ENCODE data around the gene EGFR. TPM values are rescaled to one million over a fixed set of nuclear protein-coding genes. Genes with fewer than 3 reads are reported as not detected.
A peak's percentile ranks its signal among the peaks of the same experiment; 100 is the strongest.

EGFR gene
- total RNA-seq, 2 donors from 2014 or later, result 54.8 to 56.7 TPM

- no peak for TF ChIP-seq CTCF (IDR thresholded peaks at IDR 0.05)
- Histone ChIP-seq H3K27me3 (replicated peaks; ENCODE audit: insufficient read depth) (no peaks in the 10 kb centered on the region), H3K36me3 (no peaks in the 10 kb centered on the region), H3K4me3 (no peak overlapping the region), H3K27ac (no peak overlapping the region), H3K4me1 (ENCODE audit: control insufficient read depth in 1 of 2, low read depth in 2 of 2) (peaks cover 0 to 6% of the 10 kb centered on the region in 2 donors), H3K9me3 (no peaks in the 10 kb centered on the region)
- DNase-seq (ENCODE audit: low spot score), result no peak
- no peak for ATAC-seq (ENCODE audit: insufficient number of reproducible peaks, low FRiP score, low read depth)
Observed at GRCh38 chr7:55120501-55121198, 101.8 kb downstream of the EGFR start.

GRCh38 chr7:55121249-55121648, 102.4 kb downstream of the EGFR start:
- Histone ChIP-seq H3K4me3 (no peak overlapping the region), H3K4me1 (ENCODE audit: control insufficient read depth in 1 of 2, low read depth in 2 of 2) (peaks cover 0 to 7% of the 10 kb centered on the region in 2 donors), H3K27ac (no peak overlapping the region), H3K36me3 (no peaks in the 10 kb centered on the region), H3K9me3 (no peaks in the 10 kb centered on the region), H3K27me3 (replicated peaks; ENCODE audit: insufficient read depth) (no peaks in the 10 kb centered on the region)
- ATAC-seq (ENCODE audit: insufficient number of reproducible peaks, low FRiP score, low read depth), result no peak
- no peak for TF ChIP-seq CTCF (IDR thresholded peaks at IDR 0.05)
- no peak for DNase-seq (ENCODE audit: low spot score)

GRCh38 chr7:55122263-55122662, 103.4 kb downstream of the EGFR start:
- no peak overlapping the region for H3K27ac ChIP-seq

GRCh38 chr7:55124989-55125875, 106.4 kb downstream of the EGFR start:
- TF ChIP-seq CTCF (IDR thresholded peaks at IDR 0.05), result no peak
- peaks cover 27 to 46% of the 10 kb centered on the region in 2 donors for H3K4me1 ChIP-seq (ENCODE audit: control insufficient read depth in 1 of 2, low read depth in 2 of 2)
- H3K4me3 ChIP-seq, result no peak overlapping the region
- no peak for DNase-seq (ENCODE audit: low spot score)
- no peak overlapping the region for H3K27ac ChIP-seq
- no peaks in the 10 kb centered on the region for H3K27me3 ChIP-seq (replicated peaks; ENCODE audit: insufficient read depth)
- no peaks in the 10 kb centered on the region for H3K9me3 ChIP-seq
- ATAC-seq (ENCODE audit: insufficient number of reproducible peaks, low FRiP score, low read depth), result no peak
- H3K36me3 ChIP-seq, result no peaks in the 10 kb centered on the region

More at GRCh38 chr7:55122263-55122662, 103.4 kb downstream of the EGFR start:
- no peak for TF ChIP-seq CTCF (IDR thresholded peaks at IDR 0.05)
- peaks cover 0 to 17% of the 10 kb centered on the region in 2 donors for H3K4me1 ChIP-seq (ENCODE audit: control insufficient read depth in 1 of 2, low read depth in 2 of 2)
- H3K27me3 ChIP-seq (replicated peaks; ENCODE audit: insufficient read depth), result no peaks in the 10 kb centered on the region
- no peaks in the 10 kb centered on the region for H3K36me3 ChIP-seq
- DNase-seq (ENCODE audit: low spot score) (no peak), ATAC-seq (ENCODE audit: insufficient number of reproducible peaks, low FRiP score, low read depth) (no peak)
- no peaks in the 10 kb centered on the region for H3K9me3 ChIP-seq
- no peak overlapping the region for H3K4me3 ChIP-seq

- H3K27me3 ChIP-seq (replicated peaks; ENCODE audit: insufficient read depth), result no peaks in the 10 kb centered on the region
- DNase-seq (ENCODE audit: low spot score), result no peak
- no peak for TF ChIP-seq CTCF (IDR thresholded peaks at IDR 0.05)
- H3K4me3 ChIP-seq, result no peak overlapping the region
- no peaks in the 10 kb centered on the region for H3K9me3 ChIP-seq
- H3K27ac ChIP-seq, result peak overlapping the region; percentile 89 to 96
- H3K4me1 ChIP-seq (ENCODE audit: control insufficient read depth in 1 of 2, low read depth in 2 of 2), result peaks cover 42 to 66% of the 10 kb centered on the region in 2 donors
- ATAC-seq (ENCODE audit: insufficient number of reproducible peaks, low FRiP score, low read depth), result no peak
- H3K36me3 ChIP-seq, result no peaks in the 10 kb centered on the region
Observed at GRCh38 chr7:55127135-55127551, 108.3 kb downstream of the EGFR start.

Measured in thoracic aorta (tissue), 2 donors.